PC-9 (cell line): Measurements from ENCODE around the gene DSEL. TPM values are rescaled to one million over a fixed set of nuclear protein-coding genes. Genes with fewer than 3 reads are reported as not detected.

Source experiments
- BruUV-seq: library from RNA; stranded (reverse); fragments of 400-500 nt; replicated peaks from 2 replicates; lab custom pipeline; 2021; lab: Mats Ljungman, UMichigan
- CTCF ChIA-PET: fragments of 300-600 bp; sonication (Branson Sonifier 250); formaldehyde crosslinking; loops from one replicate; lab custom pipeline; 2022; ENCODE audit warnings: antibody characterized with exemption; lab: Charles Lee
- POLR2A ChIA-PET: fragments of 300-600 bp; sonication (Branson Sonifier 250); formaldehyde crosslinking; loops from one replicate; lab custom pipeline; 2022; ENCODE audit warnings: antibody characterized with exemption; ENCODE audit not compliant: unreplicated experiment; lab: Charles Lee
- DNase-seq, 2 experiments: peaks; one replicate each; pipeline versions ENCODE4 v3.0.0 to v3.0.0-alpha.2; 2015 to 2022; ENCODE audit warnings: mixed read lengths in 1 of 2
- H2AFZ ChIP-seq: fragments of 200-600 bp; sonication (generic); 2 replicates; pipeline ENCODE4 v1.8.1; 2017; ENCODE audit warnings: antibody characterized with exemption
- H3F3A ChIP-seq: fragments of 200-600 bp; sonication (generic); 2 replicates; pipeline ENCODE4 v1.8.1; 2017; ENCODE audit warnings: antibody characterized with exemption, mild to moderate bottlenecking, low read depth; ENCODE audit not compliant: insufficient read depth
- H3K27ac ChIP-seq: fragments of 200-600 bp; sonication (generic); 2 replicates; pipeline ENCODE4 v1.6.1; 2016; ENCODE audit warnings: mixed run types
- H3K27me3 ChIP-seq: fragments of 200-600 bp; sonication (generic); 2 replicates; pipeline ENCODE4 v1.6.1; 2016; ENCODE audit warnings: low read depth, mixed run types; ENCODE audit not compliant: insufficient read depth
- H3K36me3 ChIP-seq: fragments of 200-600 bp; sonication (generic); 2 replicates; pipeline ENCODE4 v1.6.1; 2016; ENCODE audit warnings: low read depth, mixed run types
- H3K4me1 ChIP-seq: fragments of 200-600 bp; sonication (generic); replicated peaks from 2 replicates; pipeline ENCODE4 v1.6.1; 2016; ENCODE audit warnings: mixed run types; ENCODE audit not compliant: insufficient read depth
- H3K4me2 ChIP-seq: fragments of 200-600 bp; sonication (generic); 2 replicates; pipeline ENCODE4 v1.6.1; 2017; ENCODE audit warnings: mixed run types
- H3K4me3 ChIP-seq: fragments of 200-600 bp; sonication (generic); 2 replicates; pipeline ENCODE4 v1.6.1; 2016; ENCODE audit warnings: mixed run types
- H3K79me2 ChIP-seq: fragments of 200-600 bp; sonication (generic); 2 replicates; pipeline ENCODE4 v1.6.1; 2017; ENCODE audit warnings: low read depth, mixed run types
- H3K9me2 ChIP-seq: fragments of 200-600 bp; sonication (generic); 2 replicates; pipeline ENCODE4 v1.8.1; 2017; ENCODE audit warnings: mild to moderate bottlenecking; ENCODE audit not compliant: insufficient read depth
- H3K9me3 ChIP-seq: fragments of 200-600 bp; sonication (generic); 2 replicates; pipeline ENCODE4 v1.8.1; 2016; ENCODE audit warnings: low read depth; ENCODE audit not compliant: insufficient read depth
- H4K20me1 ChIP-seq: fragments of 200-600 bp; sonication (generic); 2 replicates; pipeline ENCODE4 v1.8.1; 2017; ENCODE audit not compliant: insufficient read depth
- CTCF ChIP-seq: fragments of 200-600 bp; sonication (generic); conservative IDR thresholded peaks from 2 replicates; pipeline ENCODE4 v1.6.1; 2017; ENCODE audit warnings: mixed run types, antibody characterized with exemption, mild to moderate bottlenecking, moderate library complexity
- EZH2 ChIP-seq: fragments of 200-600 bp; sonication (generic); IDR thresholded peaks from 2 replicates; pipeline ENCODE4 v1.8.0; 2017; ENCODE audit warnings: antibody characterized with exemption, low read depth
- intact Hi-C: fragments of 100-400 bp; cut with micrococcal nuclease; formaldehyde crosslinking; loops from one replicate; pipeline ENCODE4 v1.10.0; 2022; ENCODE audit not compliant: unreplicated experiment
- total RNA-seq: library from RNA; stranded (reverse); gene quantifications from 2 replicates; pipeline ENCODE4 v1.2.3, GENCODE V29; 2021

Gene DSEL
- total RNA-seq, 1 experiment from 2014 or later = 2.1 TPM

GRCh38 chr18:67500522-67501205 is 15.9 kb downstream of the DSEL start:
- Histone ChIP-seq H4K20me1 (no peaks in the 10 kb centered on the region), H3K9me3 (no peaks in the 10 kb centered on the region), H3K4me3 (no peak overlapping the region), H3F3A (no peaks in the 10 kb centered on the region), H3K27ac (no peak overlapping the region), H3K4me1 (no peaks in the 10 kb centered on the region), H3K79me2 (no peaks in the 10 kb centered on the region), H3K36me3 (no peaks in the 10 kb centered on the region), H3K9me2 (no peaks in the 10 kb centered on the region), H3K4me2 (no peak overlapping the region), H2AFZ (no peak overlapping the region; the same call in 1 of the 2 replicates), H3K27me3 (no peaks in the 10 kb centered on the region)
- TF ChIP-seq CTCF = no peak
- no peak for TF ChIP-seq EZH2
- no TSS peak for BruUV-seq
- ChIA-PET CTCF (no interaction called here), POLR2A (no interaction called here)
- no peak for DNase-seq
- intact Hi-C loops = no loop called here

GRCh38 chr18:67496469-67496868 is 20.1 kb downstream of the DSEL start:
- Histone ChIP-seq H4K20me1 (no peaks in the 10 kb centered on the region), H3F3A (no peaks in the 10 kb centered on the region), H3K9me3 (no peaks in the 10 kb centered on the region), H3K27ac (no peak overlapping the region), H3K4me2 (no peak overlapping the region), H2AFZ (no peak overlapping the region), H3K79me2 (no peaks in the 10 kb centered on the region), H3K36me3 (no peaks in the 10 kb centered on the region), H3K9me2 (no peaks in the 10 kb centered on the region), H3K27me3 (no peaks in the 10 kb centered on the region), H3K4me3 (no peak overlapping the region), H3K4me1 (no peaks in the 10 kb centered on the region)
- ChIA-PET CTCF (no interaction called here), POLR2A (no interaction called here)
- no peak for TF ChIP-seq CTCF
- TF ChIP-seq EZH2 = no peak
- intact Hi-C loops = no loop called here
- BruUV-seq = no TSS peak
- no peak for DNase-seq

GRCh38 chr18:67486534-67486933 is 30.0 kb downstream of the DSEL start:
- TF ChIP-seq EZH2 (no peak), CTCF (no peak)
- intact Hi-C loops = no loop called here
- Histone ChIP-seq H3K36me3 (no peaks in the 10 kb centered on the region), H2AFZ (no peak overlapping the region), H3F3A (no peaks in the 10 kb centered on the region), H4K20me1 (no peaks in the 10 kb centered on the region), H3K4me2 (no peak overlapping the region), H3K9me3 (no peaks in the 10 kb centered on the region), H3K4me3 (no peak overlapping the region), H3K9me2 (no peaks in the 10 kb centered on the region), H3K27me3 (no peaks in the 10 kb centered on the region), H3K4me1 (no peaks in the 10 kb centered on the region), H3K27ac (no peak overlapping the region), H3K79me2 (no peaks in the 10 kb centered on the region)
- ChIA-PET CTCF (no interaction called here), POLR2A (no interaction called here)
- no TSS peak for BruUV-seq
- DNase-seq = no peak
